AML-193 (cell line): Measurements from ENCODE around the gene OSGIN1.
A peak's percentile ranks its signal among the peaks of the same experiment; 100 is the strongest.

Source experiments
- DNase-seq, 2 experiments: peaks; one replicate each; lab custom pipeline; 2025; lab: John Stamatoyannopoulos, UW

Gene OSGIN1

GRCh38 chr16:83926726-83927397 is 26.2 kb upstream of the OSGIN1 start:
- peak in 1 of 2 experiments; percentile 8 for DNase-seq

DNA sequence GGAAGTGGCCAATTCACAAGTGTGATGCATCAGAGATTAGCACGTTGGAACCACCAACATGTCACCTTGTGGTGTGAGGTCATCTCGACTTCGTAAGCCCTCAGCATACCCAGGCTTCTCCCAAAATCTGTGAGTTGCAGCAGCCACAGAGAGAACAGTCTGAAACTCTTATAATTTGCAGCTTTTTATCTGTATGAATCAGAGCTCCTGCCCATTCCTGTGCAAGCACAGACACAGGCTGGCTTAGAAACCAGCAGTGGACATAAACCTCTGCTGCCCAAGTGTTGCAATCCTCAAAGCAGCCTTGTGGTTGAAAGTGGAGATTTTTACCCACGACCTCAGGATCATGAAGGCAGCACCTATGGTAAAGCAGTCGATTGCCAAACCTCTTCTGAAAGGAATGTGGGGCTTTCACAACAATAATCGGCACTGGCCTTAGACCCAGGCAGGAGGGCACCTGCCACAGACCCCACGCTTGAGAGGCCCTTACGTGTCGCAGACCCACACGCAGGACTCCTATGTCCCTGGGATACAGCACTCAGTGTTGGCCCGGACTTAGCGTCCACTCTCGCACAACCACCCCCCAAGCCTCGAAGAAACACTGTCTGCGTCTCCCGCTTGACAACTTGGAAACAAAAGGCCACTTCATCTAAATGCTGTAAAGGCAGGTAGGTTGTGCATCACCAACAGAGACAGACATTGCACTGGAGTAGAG is 24.5 kb upstream of the OSGIN1 start:
- DNase-seq, result no peak

DNA sequence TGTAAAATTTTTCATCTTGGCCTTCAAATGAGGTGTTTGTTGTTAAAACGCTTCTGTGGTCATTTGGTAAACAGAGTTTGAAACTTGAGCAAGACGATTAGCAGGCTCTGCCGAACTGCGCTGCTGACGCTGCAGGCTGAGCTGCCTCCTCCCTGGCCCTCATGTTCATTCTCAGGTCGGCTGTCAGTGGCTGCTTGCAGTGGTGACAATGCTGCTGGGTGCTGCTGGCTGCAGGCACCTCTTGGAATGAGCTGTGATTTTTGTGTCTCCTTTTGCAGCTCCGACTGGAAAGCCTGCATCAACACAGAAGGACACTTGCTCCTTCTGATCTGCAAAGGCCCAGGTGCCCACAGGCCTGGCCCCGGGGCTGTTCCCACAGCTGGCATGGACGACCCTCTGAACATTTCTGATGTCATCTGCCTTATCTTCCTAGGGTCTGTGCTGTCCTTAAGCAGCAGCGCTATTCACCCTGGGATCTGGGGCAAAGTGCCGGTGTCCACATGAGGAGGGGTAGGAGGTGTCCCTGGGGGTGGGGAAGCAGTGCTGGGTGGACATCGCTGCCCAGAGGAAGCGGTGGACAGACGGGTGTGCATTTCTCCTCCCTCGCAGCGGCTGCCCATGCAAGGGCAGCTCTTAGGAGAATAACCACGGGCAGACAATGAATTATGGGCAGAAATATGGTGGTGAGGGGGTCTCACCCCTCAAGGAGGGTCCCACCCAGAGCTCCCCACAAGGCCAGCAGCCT is 23.1 kb upstream of the OSGIN1 start:
- no peak for DNase-seq

GRCh38 chr16:83930730-83931500 is 22.1 kb upstream of the OSGIN1 start:
- no peak for DNase-seq

DNA sequence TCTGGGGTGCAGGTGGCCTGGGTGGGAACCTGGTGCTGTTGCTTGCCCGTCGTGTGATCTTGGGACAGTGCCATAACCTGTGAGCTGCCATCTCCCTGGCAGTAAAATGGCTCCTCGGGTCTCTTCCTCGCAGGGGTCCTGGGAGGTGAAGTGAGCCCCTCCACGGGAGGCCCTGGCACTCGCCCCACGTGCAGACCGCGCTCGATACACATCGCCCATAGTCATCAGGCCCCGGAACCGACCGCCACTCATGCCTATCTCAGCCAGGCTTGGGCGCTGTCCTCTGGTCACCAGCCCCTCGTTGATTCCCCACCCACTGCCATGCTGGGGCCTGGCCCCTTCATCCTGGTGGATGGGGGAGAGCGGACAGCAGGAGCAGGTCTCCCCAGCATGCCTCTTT is 21.5 kb upstream of the OSGIN1 start:
- no peak for DNase-seq

DNA sequence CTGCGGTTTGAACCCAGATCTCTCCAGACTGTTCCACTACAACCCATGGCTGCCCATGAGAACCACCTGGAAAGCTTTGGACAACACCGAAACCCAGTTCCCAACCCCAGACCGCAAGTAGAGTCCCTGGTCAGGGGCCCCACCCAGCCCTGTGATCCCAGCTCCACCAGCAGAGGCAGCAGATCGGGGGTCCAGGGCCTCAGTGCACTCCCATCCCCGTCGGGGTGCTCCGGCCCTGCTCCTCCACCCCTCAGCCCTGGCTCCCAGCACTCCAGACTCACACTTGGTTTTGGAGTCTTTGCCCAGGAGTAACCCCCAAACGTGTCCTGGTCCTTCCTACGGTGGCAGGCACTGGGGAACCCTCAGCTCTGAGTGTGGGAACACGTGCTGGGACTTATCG is 20.7 kb upstream of the OSGIN1 start:
- no peak for DNase-seq

GRCh38 chr16:83932955-83933673 is 19.9 kb upstream of the OSGIN1 start:
- no peak for DNase-seq

DNA sequence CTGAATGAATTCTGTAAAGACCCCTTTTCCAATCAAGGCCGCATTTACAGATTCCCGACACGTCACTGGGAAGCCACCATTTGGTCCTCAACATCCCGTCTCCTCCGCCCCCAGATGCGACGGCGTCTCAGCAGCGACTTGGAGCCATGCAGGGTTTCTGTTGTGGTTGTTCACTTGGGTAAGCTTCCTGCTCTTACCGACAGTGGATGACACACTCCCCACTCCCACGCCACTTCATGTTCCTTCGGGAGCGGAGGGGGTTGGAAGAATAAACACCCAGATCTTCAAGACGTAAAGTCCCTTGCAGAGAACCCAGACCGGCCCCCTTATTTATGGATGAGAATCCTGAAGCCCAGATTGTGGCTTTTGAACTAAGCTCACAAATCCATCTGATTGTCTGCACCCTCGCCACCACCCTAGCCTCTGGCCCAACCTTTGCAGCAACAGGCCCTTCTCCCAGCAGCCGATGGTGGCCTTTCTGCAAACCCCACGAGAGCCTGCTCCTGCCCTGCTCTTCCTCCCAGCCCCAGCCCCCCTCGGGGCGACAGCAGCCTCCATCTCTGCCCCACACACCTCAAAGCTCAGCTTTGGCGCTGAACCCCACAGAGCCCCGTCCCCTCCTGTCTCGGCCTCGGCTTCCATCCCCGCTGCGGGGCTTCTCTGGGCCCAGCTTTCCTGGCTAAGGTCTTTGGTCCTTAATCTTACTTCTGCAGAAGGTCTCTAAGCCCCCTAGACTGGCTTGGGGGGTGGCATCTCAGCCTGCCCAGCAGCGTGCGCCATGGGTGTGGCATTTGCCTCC is 19.0 kb upstream of the OSGIN1 start:
- DNase-seq, result no peak

- DNase-seq, result no peak
Measured at GRCh38 chr16:83934684-83934977, 18.4 kb upstream of the OSGIN1 start.

DNA sequence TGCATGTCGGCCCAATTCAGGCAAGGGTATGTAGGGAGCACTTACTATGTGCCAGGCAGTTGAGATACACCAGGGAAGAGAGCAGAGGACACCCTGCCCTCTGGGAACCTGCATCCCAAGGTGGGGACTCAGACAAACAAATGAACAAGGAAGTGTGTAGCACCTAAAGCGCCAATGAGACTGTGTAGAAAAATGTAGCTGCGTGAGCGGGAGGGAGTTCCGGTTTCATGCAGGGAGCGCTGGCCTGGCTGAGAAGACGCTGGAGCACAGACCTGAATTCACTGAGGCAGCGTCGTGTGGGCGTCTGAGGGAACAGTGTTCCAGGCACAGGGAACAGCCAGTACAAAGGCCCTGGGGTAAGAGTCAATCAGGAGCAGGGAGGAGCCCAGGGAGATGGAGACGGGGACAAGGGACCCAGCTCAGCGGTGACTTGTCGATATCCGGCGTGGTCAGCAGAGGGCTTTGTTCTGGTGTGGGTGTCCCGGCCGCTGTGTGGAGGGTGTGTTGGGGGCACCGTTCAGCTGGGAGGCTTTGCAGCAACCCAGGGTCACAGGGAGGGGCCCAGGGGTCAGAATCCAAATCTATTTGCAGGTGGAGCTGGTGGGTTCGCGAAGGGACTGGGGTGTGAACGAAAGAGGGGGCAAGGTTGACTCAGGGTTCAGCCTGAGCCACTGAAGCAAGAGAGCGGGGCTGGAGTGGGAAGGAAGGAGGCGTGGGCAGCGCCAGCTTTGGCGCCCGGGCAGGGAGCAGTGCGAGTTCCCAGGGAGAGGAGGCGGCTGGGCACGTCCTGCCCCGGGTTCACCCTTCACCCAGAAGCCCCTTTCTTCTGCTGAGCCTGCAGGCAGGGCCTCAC is 17.8 kb upstream of the OSGIN1 start:
- no peak for DNase-seq

GRCh38 chr16:83935858-83936255 is 17.2 kb upstream of the OSGIN1 start:
- DNase-seq, result no peak

DNA sequence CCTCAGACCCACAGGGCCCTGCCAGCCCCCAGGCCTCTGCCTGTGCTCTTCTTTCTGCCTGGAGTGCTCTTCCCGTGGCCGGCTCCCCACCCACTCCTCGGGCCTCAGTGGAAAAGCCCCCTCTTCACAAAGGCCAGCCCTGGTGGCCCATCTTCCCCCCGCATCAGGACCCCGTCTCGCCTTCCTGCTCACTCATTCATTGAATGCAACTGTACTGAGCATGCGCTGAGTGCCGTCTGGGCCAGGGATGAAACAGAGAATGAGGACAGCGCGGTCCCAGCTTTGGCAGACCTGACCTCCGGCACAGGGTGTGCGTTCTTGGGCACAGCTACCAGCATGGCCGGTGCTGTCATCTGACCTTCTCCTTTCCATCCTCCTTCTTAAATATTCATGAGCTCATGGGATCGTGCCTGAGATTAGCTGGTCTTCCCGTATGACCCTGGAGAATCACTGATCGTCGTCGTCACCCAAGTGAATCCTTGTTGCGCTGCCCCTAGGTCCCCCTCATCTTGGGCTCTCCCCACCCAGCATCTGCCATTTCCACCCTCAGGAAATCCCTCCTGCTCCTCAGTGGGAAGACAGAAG is 16.4 kb upstream of the OSGIN1 start:
- no peak for DNase-seq

DNA sequence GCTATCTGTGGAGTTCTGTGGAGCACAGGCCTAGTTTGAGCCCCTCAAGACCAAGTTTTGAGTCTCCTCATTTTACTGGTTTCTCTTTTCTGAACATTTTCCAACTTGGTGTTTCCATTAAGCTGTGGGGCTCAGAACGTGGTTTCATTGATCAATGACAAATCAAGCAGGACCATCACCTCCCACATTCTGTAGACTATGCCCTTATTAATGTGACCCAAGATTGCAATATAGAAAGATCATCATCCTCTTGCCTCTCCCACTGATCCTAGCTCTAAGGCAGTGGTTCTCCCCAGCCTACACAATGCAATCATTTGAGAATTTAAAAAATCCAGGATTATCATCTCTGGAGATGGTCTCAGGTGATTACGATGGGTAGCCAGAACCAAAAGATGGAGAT is 15.8 kb upstream of the OSGIN1 start:
- no peak for DNase-seq

- DNase-seq, result no peak
Measured at GRCh38 chr16:83937922-83938885, 14.8 kb upstream of the OSGIN1 start.

DNA sequence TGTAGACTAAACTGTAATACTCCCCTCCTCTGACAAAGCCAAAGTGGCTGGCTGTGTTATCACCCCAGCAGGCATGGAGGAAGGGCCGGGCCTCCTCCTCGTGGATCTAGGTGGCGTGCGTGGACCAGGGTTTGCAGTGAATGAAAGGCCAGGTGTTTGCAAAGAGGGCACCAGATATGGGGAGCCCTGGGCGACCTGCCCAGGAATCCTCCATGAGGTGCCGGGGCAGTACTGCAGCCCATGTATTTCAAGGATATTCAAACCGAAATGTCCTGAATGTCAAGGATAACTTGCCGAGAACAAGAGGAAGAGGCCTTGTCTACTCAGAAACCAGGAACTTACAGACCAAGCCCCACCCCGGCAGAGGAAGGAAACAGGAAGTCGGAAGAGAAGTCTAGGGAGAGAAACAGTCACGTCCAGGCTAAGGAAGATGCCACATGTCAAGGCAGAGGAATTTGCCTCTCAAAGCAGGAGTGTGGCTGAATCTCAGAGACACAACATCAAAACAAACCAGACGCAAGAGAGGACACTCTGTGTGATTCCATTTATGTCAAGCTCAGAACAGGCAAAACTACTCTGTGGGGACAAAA is 13.7 kb upstream of the OSGIN1 start:
- no peak for DNase-seq

DNA sequence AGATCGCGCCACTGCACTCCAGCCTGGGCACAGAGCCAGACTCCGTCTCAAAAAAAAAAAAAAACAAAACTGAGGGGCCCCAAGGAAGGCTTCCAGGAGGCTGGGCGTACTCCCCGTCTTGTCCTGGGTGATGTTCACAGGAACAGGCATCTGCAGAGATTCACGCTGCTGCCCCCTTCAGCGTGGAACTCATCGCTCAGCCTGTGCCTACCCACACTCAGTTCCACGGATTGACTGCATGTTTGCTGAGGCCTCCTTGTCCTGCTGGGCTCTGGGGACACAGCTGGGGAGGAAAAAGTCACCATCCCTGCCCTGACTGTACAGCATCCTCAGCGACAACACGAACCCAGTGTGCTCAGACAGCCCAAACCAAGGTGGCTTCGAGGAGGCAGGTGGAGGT is 12.9 kb upstream of the OSGIN1 start:
- no peak for DNase-seq

DNA sequence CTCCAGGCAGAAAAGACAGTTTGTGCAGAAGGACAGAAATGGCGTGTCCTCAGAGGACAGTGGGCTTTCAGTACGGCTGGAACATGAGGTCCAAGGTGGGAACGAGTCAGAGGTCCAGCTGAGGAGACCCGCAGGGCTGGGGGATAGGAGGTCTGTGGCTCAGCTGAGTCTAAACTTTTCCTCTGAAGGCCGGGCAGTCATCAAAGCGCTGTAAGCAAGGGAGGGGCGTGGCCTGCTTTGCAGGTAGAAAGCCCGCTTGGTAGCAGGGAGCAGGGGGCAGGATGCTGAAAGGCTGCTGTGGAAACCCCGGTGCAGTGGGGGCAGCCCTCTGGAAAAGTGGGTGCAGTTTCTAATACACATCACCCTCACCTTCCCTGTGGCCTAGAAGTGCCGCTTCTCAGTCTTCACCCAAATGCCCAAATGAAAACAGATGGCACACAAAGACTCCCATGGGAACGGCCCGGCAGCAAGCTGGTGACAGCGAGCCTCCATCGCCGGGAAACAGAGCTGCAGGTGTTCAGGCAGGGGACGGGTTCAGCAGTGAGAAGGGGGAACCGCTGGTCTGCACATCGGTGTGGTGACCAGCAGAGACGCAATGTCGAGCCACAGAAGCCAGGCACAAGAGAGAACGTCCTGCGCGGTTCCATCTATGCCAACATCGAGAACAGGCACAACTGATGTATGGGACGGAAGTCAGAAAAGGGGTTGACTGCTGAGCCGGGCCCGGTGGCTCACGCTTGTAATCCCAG is 12.2 kb upstream of the OSGIN1 start:
- DNase-seq, result no peak
